Activated CD8-positive, alpha-beta memory T cell treated with anti-CD3 and anti-CD28 coated beads for 36 hours (primary cell): ENCODE results near the gene MRTFA. TPM values are rescaled to one million over a fixed set of nuclear protein-coding genes. Genes with fewer than 3 reads are reported as not detected.

Experiments used
- CTCF ChIA-PET: fragments of 350-600 bp; sonication (Branson Sonifier 250); formaldehyde crosslinking; loops from one replicate; lab custom pipeline; 2021; ENCODE audit warnings: antibody characterized with exemption; lab: Charles Lee
- POLR2A ChIA-PET: fragments of 350-600 bp; sonication (Branson Sonifier 250); formaldehyde crosslinking; loops from one replicate; lab custom pipeline; 2021; ENCODE audit warnings: antibody characterized with exemption; lab: Charles Lee
- total RNA-seq, 2 experiments: library from RNA; stranded (reverse); gene quantifications; one replicate each; pipeline ENCODE4 v1.2.3, GENCODE V29; 2021

MRTFA gene
- total RNA-seq, 2 experiments from 2014 or later, result 33.4 to 35.3 TPM

GRCh38 chr22:40436505-40437431 is 199.8 kb downstream of the MRTFA start:
- ChIA-PET CTCF (interaction anchor here (0.6 to 4.0 kb wide), 36 partner anchors 9 to 933 kb away, joined by 3 to 28 read pairs (median 4); partner anchors contain the start of gene MRTFA), POLR2A (interaction anchor here (0.6 kb wide), 1 partner anchor 39 kb away, joined by 6 read pairs; no protein-coding TSS in a partner anchor)

GRCh38 chr22:40434745-40435144 is 201.8 kb downstream of the MRTFA start:
- POLR2A ChIA-PET, result no interaction called here
- CTCF ChIA-PET, result interaction anchor here (0.6 to 4.0 kb wide), 5 partner anchors 23 to 219 kb away, joined by 3 to 28 read pairs (median 9); no protein-coding TSS in a partner anchor

- POLR2A ChIA-PET, result no interaction called here
- CTCF ChIA-PET, result interaction anchor here (0.6 kb wide), 1 partner anchor 23 kb away, joined by 3 read pairs; no protein-coding TSS in a partner anchor
Measured at GRCh38 chr22:40434106-40434505, 202.4 kb downstream of the MRTFA start.

GRCh38 chr22:40433416-40434090 is 203.0 kb downstream of the MRTFA start:
- ChIA-PET CTCF (no interaction called here), POLR2A (no interaction called here)

GRCh38 chr22:40432625-40433024 is 203.9 kb downstream of the MRTFA start:
- POLR2A ChIA-PET, result no interaction called here
- CTCF ChIA-PET, result no interaction called here

GRCh38 chr22:40432157-40432556 is 204.4 kb downstream of the MRTFA start:
- CTCF ChIA-PET, result no interaction called here
- POLR2A ChIA-PET, result no interaction called here

- CTCF ChIA-PET, result interaction anchor here (0.7 kb wide), 1 partner anchor 155 kb away, joined by 4 read pairs; no protein-coding TSS in a partner anchor
- POLR2A ChIA-PET, result no interaction called here
Measured at GRCh38 chr22:40430991-40431390, 205.5 kb downstream of the MRTFA start.

GRCh38 chr22:40429481-40429880 is 207.0 kb downstream of the MRTFA start:
- ChIA-PET POLR2A (interaction anchor here (0.6 kb wide), 1 partner anchor 12 kb away, joined by 4 read pairs; no protein-coding TSS in a partner anchor), CTCF (no interaction called here)

- POLR2A ChIA-PET, result no interaction called here
- CTCF ChIA-PET, result interaction anchor here (1.0 kb wide), 1 partner anchor 8 kb away, joined by 4 read pairs; no protein-coding TSS in a partner anchor
Measured at GRCh38 chr22:40428796-40429195, 207.7 kb downstream of the MRTFA start.

- ChIA-PET POLR2A (no interaction called here), CTCF (interaction anchor here (2.7 kb wide), 1 partner anchor 10 kb away, joined by 9 read pairs; no protein-coding TSS in a partner anchor)
Measured at GRCh38 chr22:40426594-40427333, 209.8 kb downstream of the MRTFA start.

GRCh38 chr22:40425082-40425481 is 211.4 kb downstream of the MRTFA start:
- ChIA-PET POLR2A (no interaction called here), CTCF (interaction anchor here (1.3 to 2.7 kb wide), 2 partner anchors 10 to 12 kb away, joined by 3 to 9 read pairs; no protein-coding TSS in a partner anchor)

GRCh38 chr22:40423882-40424640 is 212.5 kb downstream of the MRTFA start:
- ChIA-PET POLR2A (no interaction called here), CTCF (interaction anchor here (1.8 kb wide), 1 partner anchor 13 kb away, joined by 4 read pairs; no protein-coding TSS in a partner anchor)

- ChIA-PET POLR2A (no interaction called here), CTCF (interaction anchor here (1.8 kb wide), 1 partner anchor 14 kb away, joined by 4 read pairs; no protein-coding TSS in a partner anchor)
Measured at GRCh38 chr22:40423310-40423688, 213.2 kb downstream of the MRTFA start.

GRCh38 chr22:40422558-40423309 is 213.8 kb downstream of the MRTFA start:
- POLR2A ChIA-PET, result no interaction called here
- CTCF ChIA-PET, result interaction anchor here (1.8 kb wide), 1 partner anchor 14 kb away, joined by 4 read pairs; no protein-coding TSS in a partner anchor

GRCh38 chr22:40421941-40422340 is 214.6 kb downstream of the MRTFA start:
- POLR2A ChIA-PET, result no interaction called here
- CTCF ChIA-PET, result interaction anchor here (1.8 kb wide), 1 partner anchor 15 kb away, joined by 4 read pairs; no protein-coding TSS in a partner anchor

GRCh38 chr22:40421082-40421350 is 215.5 kb downstream of the MRTFA start:
- ChIA-PET POLR2A (no interaction called here), CTCF (no interaction called here)

GRCh38 chr22:40420341-40421081 is 216.0 kb downstream of the MRTFA start:
- CTCF ChIA-PET, result interaction anchor here (0.9 to 1.3 kb wide), 2 partner anchors 17 to 20 kb away, joined by 3 to 4 read pairs; no protein-coding TSS in a partner anchor
- POLR2A ChIA-PET, result no interaction called here
